Suprapubic skin (tissue), 4 donors: ENCODE measurements around the gene OXER1.

Source experiments
- CTCF ChIP-seq, 2 donors: fragments of 200-600 bp in 1 of 2; fragments of 450-650 bp in 1 of 2; sonication (generic) in 1 of 2; IDR thresholded peaks; one replicate each; pipeline ENCODE4 v1.5.1; 2016 to 2019; ENCODE audit warnings: antibody characterized with exemption in 2 of 2, mild to moderate bottlenecking in 1 of 2, moderate library complexity in 1 of 2
- POLR2A ChIP-seq, 2 donors: fragments of 450-650 bp; IDR thresholded peaks; one replicate each; pipeline ENCODE4 v1.6.1; 2017; ENCODE audit warnings: antibody characterized with exemption in 2 of 2, mild to moderate bottlenecking in 2 of 2, moderate library complexity in 2 of 2
- POLR2AphosphoS5 ChIP-seq, 3 donors: sonication (generic); formaldehyde crosslinking; IDR thresholded peaks; one replicate each; pipeline ENCODE4 v1.6.1; 2017; ENCODE audit warnings: antibody characterized with exemption in 3 of 3

GRCh38 chr2:42758751-42759150, 5.2 kb downstream of the OXER1 start:
- TF ChIP-seq POLR2AphosphoS5 (IDR thresholded peaks at IDR 0.05): no peak
- TF ChIP-seq CTCF (IDR thresholded peaks at IDR 0.05): no peak
- no peak for TF ChIP-seq POLR2A (IDR thresholded peaks at IDR 0.05)
